HepG2 (cell line): ENCODE results near the gene PLEKHG4. TPM values are rescaled to one million over a fixed set of nuclear protein-coding genes. Genes with fewer than 3 reads are reported as not detected.
A peak's percentile ranks its signal among the peaks of the same experiment; 100 is the strongest.

Experiments
- ARID4A ChIP-seq: sonication (generic); formaldehyde crosslinking; IDR thresholded peaks from 2 replicates; pipeline ENCODE4 v1.5.0; 2020; ENCODE audit warnings: mild to moderate bottlenecking, missing genetic modification reagents, borderline replicate concordance
- BCL6 ChIP-seq: IDR thresholded peaks from 2 replicates; pipeline ENCODE4 v1.6.1; 2016; ENCODE audit warnings: missing genetic modification reagents, missing compliant biosample characterization
- BHLHE40 ChIP-seq: IDR thresholded peaks from 2 replicates; pipeline ENCODE4 v1.6.1; 2011; ENCODE audit warnings: low read length, improper control_type of control experiment
- CCDC6 ChIP-seq: sonication (generic); formaldehyde crosslinking; IDR thresholded peaks from 2 replicates; pipeline ENCODE4 v1.8.1; 2022; ENCODE audit warnings: mild to moderate bottlenecking, missing genetic modification reagents, moderate library complexity
- FOXA3 ChIP-seq: IDR thresholded peaks from 2 replicates; pipeline ENCODE4 v1.6.1; 2016; ENCODE audit warnings: missing genetic modification reagents, missing compliant biosample characterization
- HDAC1 ChIP-seq: sonication (generic); formaldehyde crosslinking; IDR thresholded peaks from 2 replicates; pipeline ENCODE4 v1.5.1; 2020; ENCODE audit warnings: mild to moderate bottlenecking, missing genetic modification reagents
- HNF1A ChIP-seq, 2 experiments: sonication (generic) in 1 of 2; formaldehyde crosslinking in 1 of 2; IDR thresholded peaks; 2 replicates each; pipeline versions ENCODE4 v1.4.0 to v1.6.1; 2016 to 2020; ENCODE audit warnings: borderline replicate concordance in 1 of 2, low read depth in 1 of 2, mild to moderate bottlenecking in 1 of 2, missing genetic modification reagents in 1 of 2
- KLF12 ChIP-seq: sonication (generic); formaldehyde crosslinking; IDR thresholded peaks from 2 replicates; pipeline ENCODE4 v1.4.0; 2020; ENCODE audit warnings: missing genetic modification reagents, borderline replicate concordance
- KMT2B ChIP-seq: IDR thresholded peaks from 2 replicates; pipeline ENCODE4 v1.6.1; 2016; ENCODE audit warnings: missing genetic modification reagents, missing compliant biosample characterization
- MEIS2 ChIP-seq: sonication (generic); formaldehyde crosslinking; IDR thresholded peaks from 2 replicates; pipeline ENCODE4 v1.9.0; 2021; ENCODE audit warnings: mild to moderate bottlenecking, missing genetic modification reagents
- PHF21A ChIP-seq: sonication (generic); formaldehyde crosslinking; IDR thresholded peaks from 2 replicates; pipeline ENCODE4 v1.5.0; 2020; ENCODE audit warnings: mild to moderate bottlenecking, missing genetic modification reagents
- SRSF1 ChIP-seq: fragments of 200-400 bp; formaldehyde crosslinking; optimal IDR thresholded peaks from 2 replicates; pipeline ENCODE3; 2017; ENCODE audit warnings: mild to moderate bottlenecking, low read depth, low read length, moderate library complexity
- TCF12 ChIP-seq, 2 experiments: fragments of 450-650 bp in 1 of 2; sonication (generic) in 1 of 2; formaldehyde crosslinking in 1 of 2; IDR thresholded peaks; 2 replicates each; pipeline versions ENCODE4 v1.6.1 to v1.8.0; 2017 to 2022; ENCODE audit warnings: antibody characterized with exemption in 1 of 2, mild to moderate bottlenecking in 1 of 2, missing genetic modification reagents in 1 of 2, moderate library complexity in 1 of 2
- ZFP1 ChIP-seq: IDR thresholded peaks from 2 replicates; pipeline ENCODE4 v1.6.1; 2016
- ZNF263 ChIP-seq: sonication (generic); formaldehyde crosslinking; IDR thresholded peaks from 2 replicates; pipeline ENCODE4 v1.4.0; 2020; ENCODE audit warnings: missing genetic modification reagents
- ZNF775 ChIP-seq: sonication (generic); formaldehyde crosslinking; IDR thresholded peaks from 2 replicates; pipeline ENCODE4 v1.4.0; 2020; ENCODE audit warnings: missing genetic modification reagents, mild to moderate bottlenecking, moderate library complexity, borderline replicate concordance
- ZSCAN20 ChIP-seq: sonication (generic); formaldehyde crosslinking; IDR thresholded peaks from 2 replicates; pipeline ENCODE4 v1.4.0; 2020; ENCODE audit warnings: missing genetic modification reagents, mild to moderate bottlenecking, borderline replicate concordance
- ZSCAN25 ChIP-seq: sonication (generic); formaldehyde crosslinking; IDR thresholded peaks from 2 replicates; pipeline ENCODE4 v1.8.0; 2022; ENCODE audit warnings: mild to moderate bottlenecking, missing genetic modification reagents
- polyA plus RNA-seq, 8 experiments: library from polyadenylated mRNA; depleted of rRNA in 3 of 8; stranded (reverse) in 7 of 8; unstranded in 1 of 8; fragments of >200 nt; fragmentation: Illumina TruSeq in 4 of 8; extraction: Trizol in 4 of 8; gene quantifications; 2 replicates each; pipeline versions ENCODE4 v1.2.1 to v1.2.3, GENCODE V29; 2011 to 2016; ENCODE audit warnings: low read depth in 4 of 8, missing spikeins in 1 of 8, mixed read lengths in 1 of 8; ENCODE audit not compliant: insufficient read depth in 1 of 8
- total RNA-seq, 5 experiments: library from RNA; depleted of rRNA; stranded (reverse); fragments of >200 nt; fragmentation: Illumina TruSeq; extraction: Trizol; gene quantifications; 2 replicates each; pipeline ENCODE4 v1.2.3, GENCODE V29; 2016; ENCODE audit warnings: low read depth in 1 of 5
- TF ChIP-seq, protein P1 (sequence below): sonication (generic); formaldehyde crosslinking; conservative IDR thresholded peaks from 2 replicates; pipeline ENCODE4 v1.4.0; 2020; ENCODE audit warnings: missing genetic modification reagents

PLEKHG4 gene
- total and polyA plus RNA-seq, 2 of the 13 experiments (the other 11 are each of a cell fraction or from before 2014, with no cell fraction given), result 7.1 to 13.6 TPM

DNA sequence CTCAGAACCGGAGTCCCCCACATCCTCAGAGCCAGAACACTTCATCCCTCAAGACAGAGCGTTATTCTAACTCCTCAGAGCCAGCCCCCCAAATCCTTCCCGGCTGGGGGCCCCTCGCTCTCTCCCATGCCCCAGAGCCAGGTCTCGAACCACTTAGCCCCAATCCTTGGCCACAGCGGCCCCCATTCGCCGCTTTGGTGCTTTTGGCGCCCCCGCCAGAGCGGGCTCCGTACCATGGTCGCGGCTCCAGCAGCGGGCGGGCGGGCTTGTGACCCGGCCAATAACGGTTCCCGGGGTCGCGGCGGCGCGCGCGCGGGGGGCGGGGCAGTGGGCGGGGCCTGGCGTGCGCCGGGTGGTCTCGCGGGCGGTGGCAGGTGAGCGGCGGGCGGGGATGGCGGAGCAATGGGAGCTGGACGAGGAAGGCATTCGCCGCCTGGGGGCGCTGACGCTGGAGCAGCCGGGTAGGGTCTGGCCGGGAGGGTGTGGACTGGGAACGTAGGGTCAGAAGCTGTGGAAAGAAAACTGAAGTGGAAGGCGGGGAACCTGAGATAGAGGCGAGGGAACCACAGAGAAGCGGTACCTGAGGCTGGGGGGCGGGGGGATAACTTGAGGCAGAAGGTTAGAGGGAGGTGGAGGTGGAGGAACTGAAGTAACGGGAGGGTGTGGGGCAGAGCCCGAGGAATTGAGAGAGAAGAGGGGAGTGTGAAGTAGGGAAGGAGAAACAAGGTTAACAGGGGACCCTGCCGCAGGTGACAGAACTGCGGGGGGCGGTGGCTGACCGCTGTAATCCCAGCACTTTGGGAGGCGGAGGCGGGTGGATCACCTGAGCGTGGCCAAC, 47.4 kb downstream of the PLEKHG4 start, which contains the start of the genes KCTD19 and LRRC36 (continued):
- TF ChIP-seq TCF12 (IDR thresholded peaks at IDR 0.05), result no peak
- TF ChIP-seq TCF12 (CRISPR knock-in tag; IDR thresholded peaks at IDR 0.05), result peak; percentile 41; the same call in 1 of the 2 replicates
- peak; percentile 56; the same call in 1 of the 2 replicates for TF ChIP-seq HDAC1 (CRISPR knock-in tag)
- TF ChIP-seq BHLHE40, result peak; percentile 40; the same call in 1 of the 2 replicates
- no peak for TF ChIP-seq HNF1A (IDR thresholded peaks at IDR 0.05; ENCODE audit: low read depth)
- TF ChIP-seq HNF1A (CRISPR knock-in tag; IDR thresholded peaks at IDR 0.05; ENCODE audit: borderline replicate concordance), result 0 out of 2 replicates have a peak, but pooled peaks have one; percentile 28
- peak; percentile 66 for TF ChIP-seq KLF12 (CRISPR knock-in tag)
- TF ChIP-seq MEIS2 (CRISPR knock-in tag), result 0 out of 2 replicates have a peak, but pooled peaks have one; percentile 35
- TF ChIP-seq CCDC6 (CRISPR knock-in tag), result peak; percentile 50; the same call in 1 of the 2 replicates
- peak; percentile 32; the same call in 1 of the 2 replicates for TF ChIP-seq PHF21A (CRISPR knock-in tag)
- TF ChIP-seq ZSCAN25, result peak; percentile 57; the same call in 1 of the 2 replicates
- TF ChIP-seq SRSF1, result peak; percentile 51
- TF ChIP-seq ZNF263 (CRISPR knock-in tag), result peak; percentile 31; the same call in 1 of the 2 replicates
- TF ChIP-seq ZFP1, result no peak
- peak; percentile 27; the same call in 1 of the 2 replicates for TF ChIP-seq KMT2B (CRISPR knock-in tag)
- TF ChIP-seq ZNF775 (CRISPR knock-in tag), result peak; percentile 67; the same call in 1 of the 2 replicates
- TF ChIP-seq BCL6 (CRISPR knock-in tag), result peak; percentile 5; the same call in 1 of the 2 replicates
- no peak for TF ChIP-seq FOXA3 (CRISPR knock-in tag)
- peak; percentile 66; the same call in 1 of the 2 replicates for TF ChIP-seq ZSCAN20
- peak; percentile 40; the same call in 1 of the 2 replicates for TF ChIP-seq ARID4A
- TF ChIP-seq, protein P1, sequence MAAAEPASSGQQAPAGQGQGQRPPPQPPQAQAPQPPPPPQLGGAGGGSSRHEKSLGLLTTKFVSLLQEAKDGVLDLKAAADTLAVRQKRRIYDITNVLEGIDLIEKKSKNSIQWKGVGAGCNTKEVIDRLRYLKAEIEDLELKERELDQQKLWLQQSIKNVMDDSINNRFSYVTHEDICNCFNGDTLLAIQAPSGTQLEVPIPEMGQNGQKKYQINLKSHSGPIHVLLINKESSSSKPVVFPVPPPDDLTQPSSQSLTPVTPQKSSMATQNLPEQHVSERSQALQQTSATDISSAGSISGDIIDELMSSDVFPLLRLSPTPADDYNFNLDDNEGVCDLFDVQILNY (CRISPR knock-in tag), result 0 out of 2 replicates have a peak, but pooled peaks have one; percentile 24
